ENCODE measurements around the gene PTPRZ1. TPM values are rescaled to one million over a fixed set of nuclear protein-coding genes. Genes with fewer than 3 reads are reported as not detected.

Gene PTPRZ1
- total RNA-seq, 1 experiment from 2014 or later = 74.2 TPM

DNA sequence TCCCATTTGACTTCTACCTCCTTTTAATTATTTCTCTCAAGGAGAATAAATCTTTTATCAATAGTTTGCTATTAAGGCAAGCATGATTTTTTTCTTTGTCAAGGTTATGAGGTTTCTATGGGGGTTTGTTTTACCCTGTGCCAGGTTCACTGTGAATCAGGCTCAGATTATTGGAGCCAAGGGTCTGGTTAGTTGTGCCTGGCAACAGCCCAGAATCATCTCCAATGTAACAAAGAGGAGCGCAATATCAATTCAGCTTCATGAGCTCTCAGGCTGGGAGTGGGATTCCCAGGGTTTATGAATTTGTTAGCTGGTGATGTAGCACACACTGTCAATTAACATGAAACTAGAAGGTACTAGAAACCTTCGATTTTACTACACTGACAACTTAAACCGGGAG lies 197.9 kb downstream of the PTPRZ1 start:
- Histone ChIP-seq H3K79me1 (ENCODE audit: insufficient read depth, low read depth, low read length, poor library complexity, severe bottlenecking) (no peaks in the 10 kb centered on the region), H4K20me1 (ENCODE audit: control insufficient read depth, insufficient read depth, insufficient read length) (no peaks in the 10 kb centered on the region), H3K9me3 (ENCODE audit: control insufficient read depth, low read depth, low read length) (no peaks in the 10 kb centered on the region), H2AK5ac (ENCODE audit: insufficient read length, low read length) (no peak overlapping the region), H3K27ac (ENCODE audit: insufficient read length, low read depth, low read length) (no peak overlapping the region), H3K79me2 (ENCODE audit: insufficient read depth, low read length) (no peaks in the 10 kb centered on the region), H3K4me1 (ENCODE audit: insufficient read depth, low read length) (no peaks in the 10 kb centered on the region), H2AFZ (ENCODE audit: low read length) (no peak overlapping the region), H4K91ac (ENCODE audit: insufficient read length, low read depth, low read length) (no peak overlapping the region), H3K18ac (ENCODE audit: insufficient read length, low read depth, low read length) (no peak overlapping the region), H2BK15ac (ENCODE audit: low read depth, low read length) (no peak overlapping the region), H3K23me2 (ENCODE audit: insufficient read length, low read depth, low read length, poor library complexity, severe bottlenecking) (no peaks in the 10 kb centered on the region), H3K4ac (ENCODE audit: low read depth, low read length) (no peak overlapping the region), H3K23ac (ENCODE audit: insufficient read length, low read depth, low read length) (no peak overlapping the region), H3K9ac (ENCODE audit: extremely low read depth, insufficient read length, low read length) (no peak overlapping the region), H3K4me2 (ENCODE audit: insufficient read depth, insufficient read length, low read length) (no peak overlapping the region), H2BK5ac (ENCODE audit: insufficient read length, low read length) (no peak overlapping the region), H4K8ac (replicated peaks; ENCODE audit: insufficient read length, low read depth, low read length) (no peak overlapping the region), H2BK20ac (ENCODE audit: low read depth, low read length, poor library complexity, severe bottlenecking) (no peak overlapping the region), H2BK12ac (ENCODE audit: insufficient read length, low read depth, low read length) (no peak overlapping the region), H3K27me3 (ENCODE audit: insufficient read depth, low read length) (no peaks in the 10 kb centered on the region), H3K56ac (ENCODE audit: insufficient read length, low read depth, low read length) (no peak overlapping the region), H2BK120ac (ENCODE audit: low read depth, low read length, poor library complexity, severe bottlenecking) (no peak overlapping the region), H3T11ph (ENCODE audit: low read length) (no peak overlapping the region), H3K14ac (ENCODE audit: insufficient read depth, low read length) (no peak overlapping the region), H4K5ac (ENCODE audit: insufficient read length, low read depth, low read length) (no peak overlapping the region)
- TF ChIP-seq CTCF (conservative IDR thresholded peaks at IDR 0.05) = no peak
- no peaks in the 10 kb centered on the region for H3K4me1 Mint-ChIP-seq
- no peak for DNase-seq
- H3K4me3 Mint-ChIP-seq = no peak overlapping the region
- no peak overlapping the region for H3K27ac Mint-ChIP-seq
- no CpG with 5 or more reads among the region's 3 CpGs for WGBS (ENCODE audit: extremely low coverage, insufficient read length, low lambda C conversion rate)
- H3K27me3 Mint-ChIP-seq (ENCODE audit: low read depth) = peaks cover 1% of the 10 kb centered on the region; the same call in 1 of the 2 replicates
- H3K36me3 Mint-ChIP-seq (ENCODE audit: insufficient read depth in 1 of 3, low read depth in 3 of 3) = peaks cover 13 to 23% (median 19%) of the 10 kb centered on the region in 3 experiments; a peak in 6 of 7 replicates
- no peaks in the 10 kb centered on the region for H3K9me3 Mint-ChIP-seq
